Right hindlimb (tissue), 1 donor: Measurements from ENCODE around the gene IL1R2.
"Not testable (repeated sequence)": the region's sequence is repeated elsewhere in the genome, so short reads cannot be mapped to it uniquely, and the experiment has no call there.

ENCODE experiments used
- DNase-seq: peaks from one replicate; pipeline ENCODE4 v3.0.0-alpha.2; 2018

IL1R2 gene

DNA sequence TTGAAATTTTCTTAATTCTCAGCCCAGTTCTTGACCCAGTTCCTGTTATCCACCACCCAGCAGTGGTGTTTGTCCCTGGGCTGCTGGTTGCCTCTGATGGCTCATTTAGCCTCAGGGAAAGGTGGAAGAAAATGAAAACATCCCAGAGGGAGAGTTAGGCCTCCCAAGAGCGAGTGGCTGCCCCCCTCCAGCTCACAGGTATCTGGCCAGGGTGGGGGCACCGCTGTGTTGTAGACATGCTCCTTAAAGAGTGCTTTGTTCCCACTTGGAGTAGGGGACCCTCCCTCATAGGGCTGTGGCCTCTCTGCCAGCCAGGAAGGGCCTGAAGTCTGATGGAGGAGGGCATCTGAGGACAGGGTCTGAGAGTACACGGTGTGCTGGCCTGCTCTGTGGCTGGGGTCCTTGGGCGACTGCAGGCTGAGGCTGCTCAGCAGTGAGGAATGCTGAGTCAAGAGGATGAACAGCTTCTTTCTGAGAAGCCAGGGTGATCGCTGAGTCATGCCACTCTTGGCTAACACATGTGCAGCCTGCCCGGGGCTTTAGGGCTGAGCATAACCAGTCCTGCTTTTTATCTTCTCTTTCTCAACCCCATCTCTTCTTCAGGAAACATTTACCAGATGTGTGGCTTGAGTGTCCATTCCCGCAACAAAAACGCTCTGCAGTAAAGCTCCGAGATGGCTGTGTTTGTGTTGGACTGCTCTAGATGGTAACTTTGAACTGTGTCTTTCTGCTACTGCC is 72.3 kb downstream of the IL1R2 start:
- peak; percentile 77 for DNase-seq

DNA sequence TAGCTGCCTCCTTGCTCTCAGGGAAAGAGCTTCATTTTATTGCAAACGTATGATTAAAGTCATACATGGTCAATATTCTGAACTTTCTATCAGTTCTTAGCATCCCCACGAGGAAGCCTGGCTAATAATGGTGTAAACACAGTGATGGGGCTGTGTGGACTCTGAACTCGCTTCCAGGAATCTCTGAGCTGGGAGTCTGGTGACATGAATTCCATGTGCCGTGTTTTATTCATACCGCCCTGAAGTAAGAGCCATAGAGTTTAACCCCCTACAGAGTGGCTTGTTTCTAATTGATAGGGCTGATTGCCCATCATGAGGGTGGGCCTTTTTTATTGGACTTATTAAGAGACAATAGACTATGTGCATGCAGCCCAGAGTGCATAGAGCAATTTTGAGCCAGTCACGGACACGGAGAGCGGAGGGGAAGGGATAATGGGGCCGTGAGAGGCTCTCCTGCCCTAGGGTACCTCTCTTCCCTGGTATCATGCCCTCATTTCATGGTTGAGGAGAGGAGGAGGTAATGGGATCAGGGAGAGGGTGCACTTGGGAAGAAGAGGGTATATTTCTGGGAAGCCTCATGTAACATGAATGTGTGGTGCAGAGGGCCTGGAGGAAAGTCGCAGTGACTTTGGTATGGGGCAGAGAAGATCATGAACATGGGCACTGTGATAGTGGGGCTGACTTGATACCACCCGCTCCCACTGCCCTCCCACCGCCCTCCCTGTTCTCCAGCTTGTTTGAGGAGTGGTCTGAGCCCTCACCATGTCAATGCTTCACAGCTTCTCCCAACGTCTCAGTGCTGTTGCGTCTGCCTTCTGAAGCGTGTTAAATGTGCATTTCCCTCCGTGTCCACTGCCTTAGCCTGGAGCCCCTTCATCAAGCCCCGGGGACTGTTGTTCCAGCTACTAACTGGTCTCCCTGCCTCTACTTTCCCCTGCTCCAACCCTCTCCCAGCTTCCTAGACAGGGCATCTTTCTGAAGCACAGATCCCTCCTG is 73.2 kb downstream of the IL1R2 start:
- no peak for DNase-seq

DNA sequence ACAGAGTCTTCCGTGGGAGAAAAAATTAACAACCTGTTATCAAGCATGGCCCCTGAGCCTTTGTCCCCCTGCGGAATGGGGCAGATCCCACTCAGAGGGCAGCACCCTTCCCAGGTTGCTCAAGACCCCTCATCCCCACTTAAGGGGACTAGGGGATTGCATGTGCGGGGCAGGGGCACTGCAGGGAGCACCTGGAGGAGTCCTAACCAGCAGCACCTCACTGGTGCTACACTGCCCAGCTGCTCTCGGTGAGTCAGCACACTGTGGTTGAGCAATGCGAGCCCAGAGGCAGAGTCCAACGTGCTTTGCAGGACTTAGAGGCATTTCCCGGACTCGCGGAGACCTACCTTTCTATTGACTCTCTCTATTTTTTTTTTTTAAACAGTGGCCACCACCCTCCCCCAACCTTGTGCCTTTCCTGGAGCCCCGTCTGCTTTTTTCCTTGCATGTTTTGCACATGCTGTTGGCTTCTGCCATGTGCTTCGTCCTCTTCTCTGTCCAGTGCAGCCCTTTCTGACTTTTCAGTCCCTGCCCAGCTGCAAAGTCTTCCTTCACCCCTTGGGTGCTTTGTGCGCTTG is 74.0 kb downstream of the IL1R2 start:
- no peak for DNase-seq

DNA sequence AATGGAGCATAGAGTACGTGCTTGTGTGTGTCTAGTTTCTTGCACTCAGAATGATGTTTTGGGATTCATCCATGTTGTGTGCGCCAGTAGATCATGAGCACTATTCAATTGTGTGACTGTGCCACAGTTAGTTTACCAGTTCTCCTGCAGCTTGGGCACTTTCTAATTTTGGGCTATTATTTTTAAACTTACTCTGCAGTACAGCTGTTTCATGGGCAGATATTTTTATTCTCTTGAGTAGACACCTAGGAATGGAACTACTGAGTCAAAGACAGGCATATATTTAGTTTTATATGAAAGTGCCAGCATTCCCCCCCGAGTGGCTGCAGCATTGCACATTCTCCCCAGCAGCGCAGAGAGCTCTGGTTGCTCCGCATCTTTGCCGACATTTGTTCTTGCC is 74.8 kb downstream of the IL1R2 start:
- DNase-seq, result no peak

DNA sequence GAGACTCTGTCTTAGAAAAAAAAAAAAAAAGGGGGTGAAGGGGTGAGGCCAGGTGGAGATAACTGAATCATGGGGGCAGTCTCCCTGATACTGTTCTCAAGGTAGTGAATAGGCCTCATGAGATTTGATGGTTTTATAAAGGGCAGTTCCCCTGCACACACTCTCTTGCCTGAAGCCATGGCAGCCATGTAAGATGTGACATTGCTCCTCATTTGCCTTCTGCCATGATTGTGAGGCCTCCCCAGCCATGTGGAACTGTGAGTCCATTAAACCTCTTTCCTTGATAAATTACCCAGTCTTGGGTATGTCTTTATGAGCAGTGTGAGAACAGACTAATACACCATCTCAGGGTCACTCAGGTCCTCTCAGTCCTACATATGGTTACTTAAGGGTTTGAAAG is 76.4 kb downstream of the IL1R2 start:
- not testable (repeated sequence) for DNase-seq

DNA sequence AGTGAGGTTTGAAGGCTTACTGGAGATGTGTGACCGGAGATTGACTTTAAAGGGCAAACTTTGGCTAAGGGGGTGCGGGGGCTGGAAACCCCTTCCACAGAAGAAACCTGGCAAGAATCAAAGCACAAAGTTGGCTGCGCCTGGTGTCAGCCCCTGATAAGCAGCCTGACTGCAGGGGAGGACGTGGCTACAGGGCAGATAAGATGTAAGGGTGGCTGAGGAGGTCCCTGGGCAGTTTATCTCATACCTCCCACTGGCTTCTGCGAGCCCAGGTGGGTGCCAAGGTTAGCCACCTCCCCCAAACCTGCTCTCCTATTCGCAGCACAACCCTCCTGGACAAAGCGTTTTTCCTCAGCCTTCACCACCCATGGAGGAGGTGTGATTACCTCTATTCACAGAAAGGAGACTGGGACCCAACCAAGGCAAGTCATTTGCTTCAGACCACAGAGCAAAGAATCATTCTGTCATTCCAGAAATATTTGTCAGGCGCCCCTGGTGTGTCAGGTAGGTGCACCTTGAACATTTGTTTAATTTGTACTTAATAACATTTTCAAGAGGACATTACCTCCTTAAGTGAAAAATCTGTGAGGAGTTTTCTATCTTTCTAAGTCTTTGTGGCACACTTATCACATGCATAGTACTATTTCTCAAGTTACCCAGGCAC is 77.7 kb downstream of the IL1R2 start:
- no peak for DNase-seq

DNA sequence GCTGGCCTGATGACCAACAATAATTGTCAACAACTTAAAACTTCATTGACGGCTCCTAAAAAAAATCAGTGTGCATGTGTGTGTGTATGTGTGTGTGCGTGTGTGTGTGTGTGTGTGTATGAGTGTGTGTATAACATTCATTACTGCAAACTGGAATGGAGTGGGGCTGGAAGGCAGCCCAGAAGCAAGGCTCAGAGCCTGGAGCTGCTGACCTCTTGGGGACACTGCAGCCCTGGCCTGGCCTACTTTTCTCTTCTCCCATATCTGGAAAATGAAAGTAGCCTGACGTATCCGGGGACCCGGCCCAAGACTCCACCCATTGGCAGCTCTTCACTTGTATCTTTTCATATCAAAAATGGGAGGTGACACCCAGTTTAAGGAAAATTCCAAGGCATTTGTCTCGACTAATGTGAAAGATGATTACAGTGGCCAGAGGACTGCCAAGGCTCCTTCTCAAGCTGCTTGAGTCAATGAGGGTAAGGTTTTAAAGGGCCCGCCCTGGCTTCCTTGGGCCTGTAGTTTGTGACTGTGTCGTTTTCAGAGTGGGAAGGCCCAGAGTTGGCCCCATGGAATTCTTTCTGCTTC is 78.4 kb downstream of the IL1R2 start:
- peak; percentile 89 for DNase-seq

DNA sequence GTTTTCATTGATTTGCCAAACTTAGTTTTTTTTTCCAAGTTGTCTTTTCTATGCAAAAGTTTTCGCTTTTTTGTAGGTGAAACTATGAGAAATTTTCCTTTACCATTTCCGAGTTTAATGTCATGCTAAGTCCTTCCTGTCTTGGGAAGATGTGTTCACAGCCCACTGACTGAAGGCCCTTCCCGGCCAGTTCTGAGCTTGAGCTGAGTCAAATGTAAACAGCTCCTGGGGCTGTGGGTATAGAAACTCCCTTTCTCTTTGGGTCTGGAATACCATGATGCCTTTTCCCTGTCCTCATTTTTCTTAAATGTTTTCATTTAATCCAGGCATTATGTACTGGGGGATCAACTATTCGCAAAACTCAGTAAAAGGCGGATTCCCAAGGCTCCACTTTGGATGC is 81.0 kb downstream of the IL1R2 start:
- no peak for DNase-seq

DNA sequence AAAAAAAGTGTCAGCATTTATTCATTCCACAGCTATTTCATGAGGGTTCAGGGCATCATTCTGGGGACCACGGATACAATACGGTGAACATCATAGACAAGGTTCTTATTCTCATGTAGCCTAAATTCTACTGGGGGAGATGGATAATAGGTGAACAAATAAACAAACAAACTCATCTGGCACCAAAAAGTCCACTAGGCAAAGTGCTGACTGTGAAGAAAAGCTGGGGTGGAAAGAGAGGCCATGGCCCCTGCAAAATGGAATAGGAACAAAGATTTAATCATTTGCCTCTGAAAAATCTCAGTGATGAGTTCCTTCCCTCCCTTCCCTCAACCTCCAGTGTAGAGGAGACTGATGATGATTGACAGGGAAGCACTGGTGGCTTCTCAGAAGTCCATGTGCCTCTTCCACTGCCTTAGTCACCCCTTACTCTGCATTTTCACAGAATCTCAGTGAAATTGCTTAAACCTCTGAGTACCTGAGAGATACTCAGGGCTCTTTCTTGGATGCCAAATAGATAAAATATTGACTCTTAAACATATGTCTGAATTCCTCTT is 81.5 kb downstream of the IL1R2 start:
- DNase-seq, result no peak

DNA sequence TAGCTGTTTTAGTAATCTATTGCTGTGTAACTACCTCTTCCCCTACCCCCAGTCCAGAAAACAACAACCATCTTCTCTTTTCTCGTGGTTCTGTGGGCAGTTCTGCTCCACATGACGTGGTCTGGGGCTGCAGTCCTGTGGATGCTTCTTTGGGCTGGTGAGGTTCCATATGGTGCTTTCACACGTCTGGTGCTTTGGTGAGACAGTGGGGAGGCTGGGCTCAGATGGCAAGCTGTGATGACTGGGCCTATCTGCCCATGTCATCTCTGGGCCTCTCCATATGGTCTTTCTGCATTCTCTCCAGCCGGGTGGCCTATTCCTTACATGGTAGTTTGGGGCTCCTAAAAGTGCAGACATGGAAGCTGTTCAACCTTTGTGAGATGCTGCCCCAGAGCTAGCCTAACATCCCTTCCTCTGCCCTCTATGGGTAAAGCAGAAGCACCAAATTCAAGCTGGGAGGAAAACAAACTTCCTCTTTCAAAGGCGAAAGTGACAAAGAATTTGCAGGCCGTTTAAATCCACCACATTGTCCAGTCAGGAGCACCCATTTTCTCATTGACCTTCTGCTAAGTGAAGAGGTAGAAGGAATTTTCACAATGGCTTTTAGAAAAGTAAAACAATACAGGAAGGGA is 82.5 kb downstream of the IL1R2 start:
- DNase-seq, result no peak

DNA sequence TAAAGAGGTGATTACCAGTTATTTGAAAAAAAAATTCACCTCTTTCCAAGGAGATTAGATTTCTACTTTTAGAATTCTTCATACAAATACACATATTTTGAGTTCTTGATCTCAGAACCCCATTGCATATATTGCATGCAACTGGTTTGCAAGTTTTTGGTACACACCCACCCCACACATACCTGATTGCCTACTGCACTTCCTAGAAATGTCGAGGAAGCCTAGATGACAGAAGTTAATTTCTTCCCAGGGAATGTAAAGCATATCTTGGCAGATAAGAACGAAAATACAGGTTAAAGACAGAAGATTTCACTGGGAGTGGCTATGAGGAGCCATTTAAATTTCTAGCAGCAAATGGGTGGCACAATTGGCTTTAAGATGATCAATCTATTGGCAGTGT is 83.7 kb downstream of the IL1R2 start:
- DNase-seq, result no peak

DNA sequence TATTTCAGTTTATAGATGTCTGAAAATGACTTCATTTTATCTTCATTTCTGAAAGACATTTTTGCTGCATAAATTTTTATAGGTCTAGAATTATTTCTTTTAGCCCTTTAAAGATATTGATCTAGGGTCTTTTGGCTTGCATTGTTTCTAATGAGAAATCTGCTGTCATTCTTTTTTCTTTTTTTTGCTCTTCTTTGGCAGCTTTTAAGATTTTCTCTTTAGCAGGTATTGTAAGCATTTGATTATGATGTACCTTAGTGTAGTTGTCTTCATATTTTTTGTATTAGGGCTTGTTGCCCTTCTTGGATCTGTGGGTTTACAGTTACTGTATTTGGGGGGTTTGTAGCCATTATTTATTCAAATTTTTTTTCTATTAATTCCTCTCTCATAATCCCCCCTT is 84.8 kb downstream of the IL1R2 start:
- DNase-seq, result no peak
